Measurements from ENCODE around the gene NOX3.

NOX3 gene

DNA sequence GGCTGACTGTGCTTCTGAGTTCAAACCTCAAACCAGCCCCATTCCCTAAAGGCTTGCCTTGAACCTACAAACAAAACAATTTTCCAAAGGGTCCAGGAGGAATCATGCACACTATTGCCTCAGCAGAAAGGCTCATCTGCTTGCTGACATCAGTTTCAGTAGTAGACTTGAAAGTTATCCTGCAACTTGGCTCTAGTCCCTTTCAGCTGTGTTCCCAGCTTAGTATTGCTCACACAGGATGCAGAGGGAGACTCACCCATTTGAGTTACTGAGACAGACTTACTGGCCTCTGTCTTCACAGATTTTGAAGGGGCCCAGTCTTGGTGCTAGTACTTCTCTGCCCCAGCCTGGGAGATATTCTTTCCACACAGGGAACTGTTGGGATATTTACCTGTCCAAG, 102.8 kb downstream of the NOX3 start:
- no peaks in the 10 kb centered on the region for H3K4me1 ChIP-seq (ENCODE audit: insufficient read depth, low read length, poor library complexity, severe bottlenecking)
- peaks cover 8% of the 10 kb centered on the region; the same call in 1 of the 2 replicates for H3K9me3 ChIP-seq (ENCODE audit: insufficient read depth, low read depth, low read length)
- H3K9ac ChIP-seq (ENCODE audit: low read depth, low read length, poor library complexity, severe bottlenecking), result no peak overlapping the region
- H3K4me2 ChIP-seq (ENCODE audit: low read depth, low read length, poor library complexity, severe bottlenecking), result no peak overlapping the region
- H3K79me2 ChIP-seq (ENCODE audit: insufficient read depth, low read length), result no peaks in the 10 kb centered on the region
- no peaks in the 10 kb centered on the region for H3K9me2 ChIP-seq (replicated peaks; ENCODE audit: low read depth, low read length)
- no peak overlapping the region for H2AFZ ChIP-seq (ENCODE audit: low read length)
- H4K20me1 ChIP-seq (ENCODE audit: insufficient read depth, low read length, poor library complexity, severe bottlenecking), result no peaks in the 10 kb centered on the region
- H3F3A ChIP-seq (ENCODE audit: low read depth), result no peaks in the 10 kb centered on the region
- no peak overlapping the region for H3K4me3 ChIP-seq (ENCODE audit: low read length, poor library complexity, severe bottlenecking)
- no peaks in the 10 kb centered on the region for H3K36me3 ChIP-seq (ENCODE audit: insufficient read depth, low read length)
- TF ChIP-seq, protein P1, sequence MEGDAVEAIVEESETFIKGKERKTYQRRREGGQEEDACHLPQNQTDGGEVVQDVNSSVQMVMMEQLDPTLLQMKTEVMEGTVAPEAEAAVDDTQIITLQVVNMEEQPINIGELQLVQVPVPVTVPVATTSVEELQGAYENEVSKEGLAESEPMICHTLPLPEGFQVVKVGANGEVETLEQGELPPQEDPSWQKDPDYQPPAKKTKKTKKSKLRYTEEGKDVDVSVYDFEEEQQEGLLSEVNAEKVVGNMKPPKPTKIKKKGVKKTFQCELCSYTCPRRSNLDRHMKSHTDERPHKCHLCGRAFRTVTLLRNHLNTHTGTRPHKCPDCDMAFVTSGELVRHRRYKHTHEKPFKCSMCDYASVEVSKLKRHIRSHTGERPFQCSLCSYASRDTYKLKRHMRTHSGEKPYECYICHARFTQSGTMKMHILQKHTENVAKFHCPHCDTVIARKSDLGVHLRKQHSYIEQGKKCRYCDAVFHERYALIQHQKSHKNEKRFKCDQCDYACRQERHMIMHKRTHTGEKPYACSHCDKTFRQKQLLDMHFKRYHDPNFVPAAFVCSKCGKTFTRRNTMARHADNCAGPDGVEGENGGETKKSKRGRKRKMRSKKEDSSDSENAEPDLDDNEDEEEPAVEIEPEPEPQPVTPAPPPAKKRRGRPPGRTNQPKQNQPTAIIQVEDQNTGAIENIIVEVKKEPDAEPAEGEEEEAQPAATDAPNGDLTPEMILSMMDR (conservative IDR thresholded peaks at IDR 0.05; ENCODE audit: low read length), result no peak
- TF ChIP-seq EZH2phosphoT487 (IDR thresholded peaks at IDR 0.05; ENCODE audit: borderline replicate concordance), result no peak
- no peaks in the 10 kb centered on the region for H3K27me3 ChIP-seq (ENCODE audit: insufficient read depth, low read length, poor library complexity, severe bottlenecking)

DNA sequence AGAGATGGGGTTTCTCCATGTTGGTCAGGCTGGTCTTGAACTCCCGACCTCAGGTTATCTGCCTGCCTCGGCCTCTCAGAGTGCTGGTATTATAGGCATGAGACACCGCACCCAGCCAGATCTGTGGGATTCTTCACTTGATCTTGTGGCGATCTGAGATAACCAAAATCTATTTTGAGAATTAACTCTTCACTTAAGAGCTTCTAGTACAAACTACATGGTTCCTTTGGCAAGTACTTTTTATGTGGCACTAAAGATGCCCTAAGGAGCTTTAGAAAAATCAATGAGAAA, 103.6 kb downstream of the NOX3 start:
- Histone ChIP-seq H3K79me2 (ENCODE audit: insufficient read depth, low read length) (no peaks in the 10 kb centered on the region), H4K20me1 (ENCODE audit: insufficient read depth, low read length, poor library complexity, severe bottlenecking) (no peaks in the 10 kb centered on the region), H3K4me1 (ENCODE audit: insufficient read depth, low read length, poor library complexity, severe bottlenecking) (no peaks in the 10 kb centered on the region), H3K4me3 (ENCODE audit: low read length, poor library complexity, severe bottlenecking) (no peak overlapping the region), H3K36me3 (ENCODE audit: insufficient read depth, low read length) (no peaks in the 10 kb centered on the region), H3K9ac (ENCODE audit: low read depth, low read length, poor library complexity, severe bottlenecking) (no peak overlapping the region), H3F3A (ENCODE audit: low read depth) (no peaks in the 10 kb centered on the region), H3K9me3 (ENCODE audit: insufficient read depth, low read depth, low read length) (peaks cover 8% of the 10 kb centered on the region; the same call in 1 of the 2 replicates), H3K9me2 (replicated peaks; ENCODE audit: low read depth, low read length) (no peaks in the 10 kb centered on the region), H2AFZ (ENCODE audit: low read length) (no peak overlapping the region), H3K27me3 (ENCODE audit: insufficient read depth, low read length, poor library complexity, severe bottlenecking) (no peaks in the 10 kb centered on the region), H3K4me2 (ENCODE audit: low read depth, low read length, poor library complexity, severe bottlenecking) (no peak overlapping the region)
- TF ChIP-seq, protein P1 (conservative IDR thresholded peaks at IDR 0.05; ENCODE audit: low read length), result no peak
- no peak for TF ChIP-seq EZH2phosphoT487 (IDR thresholded peaks at IDR 0.05; ENCODE audit: borderline replicate concordance)

DNA sequence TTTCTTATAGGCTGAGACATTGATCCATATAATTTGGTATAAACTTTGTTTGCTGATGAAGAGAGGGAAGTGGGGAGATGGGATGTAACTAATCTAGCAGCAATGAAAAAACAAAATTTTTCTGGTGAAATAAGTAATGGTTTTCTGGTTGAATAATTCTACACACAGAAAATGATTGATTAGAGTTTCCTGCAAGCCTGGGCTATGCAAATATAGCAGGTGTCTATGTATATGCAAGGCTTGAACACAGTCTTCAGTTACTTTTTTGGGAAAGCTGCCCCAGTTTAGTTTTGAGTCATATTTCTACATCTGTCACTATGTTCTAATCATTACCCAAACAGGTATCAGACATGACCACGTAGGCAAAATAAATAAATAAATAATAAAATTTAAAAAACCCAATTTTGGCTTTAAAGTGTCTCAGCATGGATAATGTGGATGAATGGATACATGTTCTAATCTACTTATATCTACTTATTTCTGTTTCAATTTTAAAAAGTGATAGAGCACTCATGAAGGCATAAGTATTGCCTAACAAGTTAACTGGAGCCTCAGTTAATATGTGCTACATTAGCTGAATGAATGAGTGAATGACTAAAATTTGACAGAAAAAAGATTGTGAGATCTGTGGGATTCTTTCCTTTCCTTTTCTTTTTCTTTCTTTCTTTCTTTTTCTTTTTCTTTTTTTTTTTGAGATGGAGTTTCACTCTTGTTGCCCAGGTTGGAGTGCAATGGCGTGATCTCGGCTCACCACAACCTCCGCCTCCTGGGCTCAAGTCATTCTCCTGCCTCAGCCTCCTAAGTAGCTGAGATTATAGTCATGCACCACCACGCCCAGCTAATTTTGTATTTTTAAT, 104.1 kb downstream of the NOX3 start:
- peaks cover 8% of the 10 kb centered on the region; the same call in 1 of the 2 replicates for H3K9me3 ChIP-seq (ENCODE audit: insufficient read depth, low read depth, low read length)
- H3K4me3 ChIP-seq (ENCODE audit: low read length, poor library complexity, severe bottlenecking), result no peak overlapping the region
- H3K9me2 ChIP-seq (replicated peaks; ENCODE audit: low read depth, low read length), result no peaks in the 10 kb centered on the region
- no peaks in the 10 kb centered on the region for H3F3A ChIP-seq (ENCODE audit: low read depth)
- no peaks in the 10 kb centered on the region for H4K20me1 ChIP-seq (ENCODE audit: insufficient read depth, low read length, poor library complexity, severe bottlenecking)
- H3K4me1 ChIP-seq (ENCODE audit: insufficient read depth, low read length, poor library complexity, severe bottlenecking), result no peaks in the 10 kb centered on the region
- TF ChIP-seq EZH2phosphoT487 (IDR thresholded peaks at IDR 0.05; ENCODE audit: borderline replicate concordance), result no peak
- TF ChIP-seq, protein P1 (conservative IDR thresholded peaks at IDR 0.05; ENCODE audit: low read length), result no peak
- no peaks in the 10 kb centered on the region for H3K27me3 ChIP-seq (ENCODE audit: insufficient read depth, low read length, poor library complexity, severe bottlenecking)
- H3K36me3 ChIP-seq (ENCODE audit: insufficient read depth, low read length), result no peaks in the 10 kb centered on the region
- H3K79me2 ChIP-seq (ENCODE audit: insufficient read depth, low read length), result no peaks in the 10 kb centered on the region
- no peak overlapping the region for H2AFZ ChIP-seq (ENCODE audit: low read length)
- no peak overlapping the region for H3K9ac ChIP-seq (ENCODE audit: low read depth, low read length, poor library complexity, severe bottlenecking)
- no peak overlapping the region for H3K4me2 ChIP-seq (ENCODE audit: low read depth, low read length, poor library complexity, severe bottlenecking)
